K562 (cell line): ENCODE measurements around the gene CALHM2. TPM values are rescaled to one million over a fixed set of nuclear protein-coding genes. Genes with fewer than 3 reads are reported as not detected.

Source experiments
- ATAC-seq: fragments of 200-7000 bp; cut with Tn5 transposase; 3 replicates; pipeline ENCODE4 v1.9.1; 2020; ENCODE audit warnings: moderate library complexity
- BruUV-seq: library from RNA; stranded (reverse); fragments of 400-500 nt; replicated peaks from 2 replicates; lab custom pipeline; 2021; lab: Mats Ljungman, UMichigan
- CTCF ChIA-PET: fragments of 300-600 bp; formaldehyde crosslinking; extraction: SDS; loops from one replicate; lab custom pipeline; 2021; ENCODE audit warnings: low intra/inter-chr PET ratio; lab: Yijun Ruan, JAX
- POLR2A ChIA-PET: fragments of 300-600, 350-650 bp; sonication (Branson Sonifier 250); formaldehyde crosslinking; extraction: SDS; loops from one replicate; lab custom pipeline; 2021; ENCODE audit warnings: antibody characterized with exemption, inconsistent platforms; lab: Yijun Ruan, JAX
- DNase-seq, 4 experiments: peaks; one replicate each; pipeline versions ENCODE4 v3.0.0 to v3.0.0-alpha.2; 2011 to 2018; ENCODE audit warnings: low spot score in 3 of 4, mixed read lengths in 3 of 4; ENCODE audit errors: extremely low read depth in 1 of 4
- FAIRE-seq: peaks from 2 replicates; lab custom pipeline; 2011; peaks lifted over from hg19 to GRCh38; lab: Jason Lieb, UNC
- H2AFZ ChIP-seq: 2 replicates; pipeline ENCODE4 v1.6.0; 2011; ENCODE audit warnings: low read depth, low read length, control low read depth, inconsistent platforms
- H3K27ac ChIP-seq: fragments of 200-600 bp; 3 replicates; pipeline ENCODE4 v1.8.0; 2011; ENCODE audit warnings: low read depth, mild to moderate bottlenecking, control low read depth, inconsistent platforms, low read length, moderate library complexity, mixed read lengths; ENCODE audit errors: extremely low read depth
- H3K27me3 ChIP-seq, 2 experiments: fragments of 300-600 bp in 1 of 2; 2 replicates in 1 of 2; 3 replicates in 1 of 2; pipeline versions ENCODE4 v1.6.0 to v1.8.0; 2011; ENCODE audit warnings: inconsistent platforms in 2 of 2, low read length in 2 of 2, mild to moderate bottlenecking in 1 of 2, mixed read lengths in 1 of 2, moderate library complexity in 1 of 2; ENCODE audit not compliant: control insufficient read depth in 2 of 2, insufficient read depth in 2 of 2
- H3K36me3 ChIP-seq: fragments of 300-600 bp; 3 replicates; pipeline ENCODE4 v1.8.0; 2011; ENCODE audit warnings: mild to moderate bottlenecking, low read length, inconsistent platforms; ENCODE audit not compliant: control insufficient read depth, insufficient read depth
- H3K4me1 ChIP-seq, 2 experiments: fragments of 200-600 bp in 1 of 2; replicated peaks in 1 of 2; 2 replicates in 1 of 2; 3 replicates in 1 of 2; pipeline versions ENCODE4 v1.5.1 to v1.8.0; 2011; ENCODE audit warnings: inconsistent platforms in 2 of 2, low read length in 2 of 2, mild to moderate bottlenecking in 1 of 2, mixed read lengths in 1 of 2, moderate library complexity in 1 of 2; ENCODE audit not compliant: control insufficient read depth in 2 of 2, insufficient read depth in 2 of 2
- H3K4me2 ChIP-seq: 2 replicates; pipeline ENCODE4 v1.6.1; 2011; ENCODE audit warnings: low read length, control low read depth, inconsistent platforms, mixed read lengths; ENCODE audit not compliant: insufficient read depth
- H3K4me3 ChIP-seq: fragments of 200-600 bp; sonication (generic), shearing (Covaris generic); 2 replicates; pipeline ENCODE4 v1.5.1; 2016; ENCODE audit warnings: control low read depth, inconsistent platforms
- H3K79me2 ChIP-seq: fragments of 200-600 bp; 3 replicates; pipeline ENCODE4 v1.8.0; 2011; ENCODE audit warnings: low read length, inconsistent platforms; ENCODE audit not compliant: control insufficient read depth, insufficient read depth
- H3K9ac ChIP-seq, 2 experiments: 2 replicates each; pipeline versions ENCODE4 v1.6.0 to v1.6.1; 2011; ENCODE audit warnings: low read depth in 2 of 2, low read length in 2 of 2, control low read depth in 1 of 2, inconsistent platforms in 1 of 2, mild to moderate bottlenecking in 1 of 2, mixed read lengths in 1 of 2; ENCODE audit not compliant: insufficient read depth in 1 of 2
- H3K9me1 ChIP-seq: one replicate; pipeline ENCODE4 v1.6.0; 2011; ENCODE audit warnings: inconsistent platforms, mild to moderate bottlenecking, low read length, moderate library complexity; ENCODE audit not compliant: control insufficient read depth, insufficient read depth
- H3K9me3 ChIP-seq: replicated peaks from 2 replicates; pipeline ENCODE4 v1.5.1; 2011; ENCODE audit warnings: low read depth, low read length, inconsistent platforms; ENCODE audit not compliant: control insufficient read depth, insufficient read depth
- H4K20me1 ChIP-seq: replicated peaks from 2 replicates; pipeline ENCODE4 v1.6.1; 2011; ENCODE audit warnings: low read length, inconsistent platforms, mixed read lengths; ENCODE audit not compliant: control insufficient read depth, insufficient read depth
- ATF6 ChIP-seq: sonication (generic); formaldehyde crosslinking; IDR thresholded peaks from 2 replicates; pipeline ENCODE4 v1.4.0; 2020; ENCODE audit warnings: mild to moderate bottlenecking, missing genetic modification reagents
- BCOR ChIP-seq: fragments of 450-650 bp; IDR thresholded peaks from 2 replicates; pipeline ENCODE4 v1.6.1; 2016
- CBFA2T2 ChIP-seq: fragments of 450-650 bp; conservative IDR thresholded peaks from 2 replicates; pipeline ENCODE4 v1.6.1; 2017; ENCODE audit warnings: mild to moderate bottlenecking
- FOXK1 ChIP-seq: sonication (generic); formaldehyde crosslinking; IDR thresholded peaks from 2 replicates; pipeline ENCODE4 v1.8.0; 2022; ENCODE audit warnings: missing genetic modification reagents, mild to moderate bottlenecking, borderline replicate concordance
- GATAD2B ChIP-seq: fragments of 450-650 bp; IDR thresholded peaks from 2 replicates; pipeline ENCODE4 v1.6.1; 2017; ENCODE audit warnings: mild to moderate bottlenecking, borderline replicate concordance
- KDM1A ChIP-seq, 2 experiments: fragments of 450-650 bp; IDR thresholded peaks; 2 replicates each; pipeline ENCODE4 v1.6.1; 2016; ENCODE audit warnings: mild to moderate bottlenecking in 2 of 2
- MED1 ChIP-seq: sonication (generic); formaldehyde crosslinking; IDR thresholded peaks from 2 replicates; pipeline ENCODE4 v1.8.1; 2023; ENCODE audit warnings: missing genetic modification reagents, borderline replicate concordance
- NELFE ChIP-seq: IDR thresholded peaks from 2 replicates; pipeline ENCODE4 v1.6.1; 2011; ENCODE audit warnings: mild to moderate bottlenecking; ENCODE audit not compliant: insufficient read depth, insufficient read length
- PTTG1 ChIP-seq: fragments of 450-650 bp; IDR thresholded peaks from 2 replicates; pipeline ENCODE4 v1.6.1; 2016; ENCODE audit warnings: low read depth, mild to moderate bottlenecking, missing genetic modification characterization, missing compliant biosample characterization
- RFX7 ChIP-seq: fragments of 250-450 bp; sonication (Bioruptor Pico); IDR thresholded peaks from 2 replicates; pipeline ENCODE4 v1.5.1; 2021; ENCODE audit warnings: mild to moderate bottlenecking
- SMARCA4 ChIP-seq: fragments of 450-650 bp; IDR thresholded peaks from 2 replicates; pipeline ENCODE4 v1.6.1; 2016
- THRB ChIP-seq: fragments of 450-650 bp; formaldehyde crosslinking; conservative IDR thresholded peaks from 2 replicates; pipeline ENCODE4 v1.4.0; 2022; ENCODE audit warnings: mild to moderate bottlenecking, missing genetic modification characterization
- USF1 ChIP-seq: sonication (generic); formaldehyde crosslinking; IDR thresholded peaks from 2 replicates; pipeline ENCODE4 v1.9.0; 2022; ENCODE audit warnings: mild to moderate bottlenecking, missing genetic modification reagents
- ZNF764 ChIP-seq: fragments of 250-450 bp; sonication (Bioruptor Pico); IDR thresholded peaks from 2 replicates; pipeline ENCODE4 v1.4.0; 2020; ENCODE audit warnings: low read depth, mild to moderate bottlenecking, moderate library complexity
- WGBS: fragments of 100-300 bp; shearing (Covaris generic); methylation state at CpG from one replicate; pipeline ENCODE4 v1.1.6; 2016; ENCODE audit warnings: low coverage, mixed read lengths; ENCODE audit not compliant: insufficient coverage; ENCODE audit errors: missing lambda C conversion rate; 5-methylcytosine and 5-hydroxymethylcytosine counted together
- in situ Hi-C: fragments of 300-500 bp; cut with MboI; formaldehyde crosslinking; loops from 4 replicates; pipeline ENCODE4 v1.15.0; 2018; ENCODE audit warnings: inconsistent platforms, mixed read lengths
- intact Hi-C: fragments of 100-400 bp; cut with micrococcal nuclease; formaldehyde crosslinking; loops from 2 replicates; pipeline ENCODE4 v1.14.2; 2022
- polyA plus RNA-seq, 8 experiments: library from polyadenylated mRNA; depleted of rRNA in 4 of 8; stranded (reverse) in 5 of 8; unstranded in 3 of 8; fragments of >200 nt; fragmentation: Nextera tagmentation in 2 of 8; fragmentation: Illumina TruSeq in 1 of 8; extraction: Ambion mirVana in 2 of 8; extraction: Trizol in 1 of 8; gene quantifications; 2 replicates each; pipeline versions ENCODE4 v1.2.1 to v1.2.3, GENCODE V29; 2011 to 2014; ENCODE audit warnings: inconsistent platforms in 1 of 8, missing spikeins in 1 of 8
- total RNA-seq, 7 experiments: library from RNA; depleted of rRNA in 6 of 7; stranded (reverse); fragments of >200 nt in 6 of 7; fragmentation: Illumina TruSeq in 2 of 7; extraction: Trizol in 2 of 7; gene quantifications; 2 replicates each; pipeline versions ENCODE4 v1.2.1 to v1.2.3, GENCODE V29; 2011 to 2021; ENCODE audit warnings: low replicate concordance in 1 of 7

The CALHM2 gene
- total and polyA plus RNA-seq, 9 of the 15 experiments (the other 6 are each of a cell fraction or from before 2014, with no cell fraction given), result 0.08 to 0.14 (median 0.13) TPM; not detected in 6

DNA sequence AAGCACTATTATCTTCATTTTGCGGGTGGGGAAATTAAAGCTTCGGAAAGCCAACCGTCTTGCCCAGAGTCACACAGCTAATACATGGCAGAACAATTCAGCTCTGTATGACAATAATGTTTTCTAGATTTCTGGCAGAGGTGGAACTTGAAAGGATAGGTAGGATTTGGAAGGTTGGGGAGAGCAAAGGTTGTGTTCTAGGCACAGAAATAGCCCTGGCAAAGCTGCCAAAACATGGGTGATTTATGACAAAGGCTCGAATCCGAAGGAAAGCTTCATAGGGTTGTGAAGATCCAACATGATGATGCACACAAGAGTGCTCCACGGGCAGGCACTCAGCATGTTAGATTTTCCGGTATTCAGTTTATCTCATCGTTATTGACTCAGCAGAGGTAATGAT lies 36.6 kb downstream of the CALHM2 start:
- Histone ChIP-seq H3K4me3 (no peak overlapping the region), H3K9me1 (no peaks in the 10 kb centered on the region), H3K27me3 (no peaks in the 10 kb centered on the region), H3K27ac (no peak overlapping the region), H3K9ac (no peak overlapping the region), H2AFZ (no peak overlapping the region), H3K36me3 (peaks cover 90% of the 10 kb centered on the region), H3K4me1 (no peaks in the 10 kb centered on the region), H3K9me3 (no peaks in the 10 kb centered on the region), H3K79me2 (no peaks in the 10 kb centered on the region), H4K20me1 (no peaks in the 10 kb centered on the region), H3K4me2 (no peak overlapping the region)
- in situ Hi-C loops (no loop called here), intact Hi-C loops (loop anchor here (10.0 kb wide), 1 partner anchor 149 kb away; no protein-coding TSS in a partner anchor)
- BruUV-seq, result no TSS peak
- no peak for FAIRE-seq
- CTCF ChIA-PET, result no interaction called here
- POLR2A ChIA-PET, result no interaction called here
- 79% methylated on average over 7 of the region's 8 CpGs for WGBS
- no peak for ATAC-seq
- no peak for DNase-seq
- TF ChIP-seq PTTG1, result no peak

DNA sequence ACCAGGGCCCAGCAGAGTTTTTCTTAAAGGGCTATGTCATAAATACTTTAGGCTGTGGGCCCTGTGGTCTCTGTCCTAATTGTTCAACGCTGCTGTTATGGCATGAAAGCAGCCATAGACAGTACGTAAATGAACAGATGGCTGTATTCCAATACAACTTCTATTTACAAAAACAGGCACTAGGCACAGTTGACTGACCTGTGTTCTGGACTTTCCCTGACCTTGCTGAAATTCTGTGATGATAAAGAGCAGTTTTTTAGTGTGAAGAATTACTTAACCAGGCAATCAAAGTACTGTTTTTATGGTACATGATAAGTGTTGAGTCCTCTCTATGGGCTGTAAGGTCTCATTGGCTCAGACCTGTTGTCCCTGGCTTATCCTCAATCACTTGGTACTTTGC lies 38.6 kb downstream of the CALHM2 start:
- Histone ChIP-seq H3K79me2 (no peaks in the 10 kb centered on the region), H3K9me1 (no peaks in the 10 kb centered on the region), H2AFZ (no peak overlapping the region), H3K4me3 (no peak overlapping the region), H3K36me3 (peaks cover 88% of the 10 kb centered on the region), H3K9me3 (no peaks in the 10 kb centered on the region), H4K20me1 (no peaks in the 10 kb centered on the region), H3K4me1 (no peaks in the 10 kb centered on the region), H3K9ac (no peak overlapping the region), H3K27ac (no peak overlapping the region), H3K4me2 (no peak overlapping the region), H3K27me3 (no peaks in the 10 kb centered on the region)
- WGBS, result 98% methylated on average over 2 of the region's 2 CpGs
- in situ Hi-C loops, result loop anchor here (5.0 kb wide), 1 partner anchor 64 kb away; the partner anchor contains the start of gene CALHM3
- POLR2A ChIA-PET, result interaction anchor here (0.9 kb wide), 1 partner anchor 19 kb away, joined by 3 read pairs; no protein-coding TSS in a partner anchor
- CTCF ChIA-PET, result no interaction called here
- intact Hi-C loops, result loop anchor here (10.0 kb wide), 1 partner anchor 151 kb away; no protein-coding TSS in a partner anchor
- DNase-seq (no peak), ATAC-seq (no peak), FAIRE-seq (no peak)
- no TSS peak for BruUV-seq
- no peak for TF ChIP-seq BCOR
- no peak for TF ChIP-seq KDM1A (IDR thresholded peaks at IDR 0.05)
- no peak for TF ChIP-seq CBFA2T2
- no peak for TF ChIP-seq GATAD2B
- no peak for TF ChIP-seq FOXK1
- TF ChIP-seq ATF6 (CRISPR knock-in tag), result no peak
- TF ChIP-seq USF1 (CRISPR knock-in tag), result no peak
- no peak for TF ChIP-seq NELFE
- TF ChIP-seq SMARCA4, result no peak
- no peak for TF ChIP-seq RFX7
- no peak for TF ChIP-seq MED1 (CRISPR knock-in tag)
- no peak for TF ChIP-seq ZNF764 (CRISPR knock-in tag)
- TF ChIP-seq THRB, result no peak
